Activated T-helper 1 cell treated with anti-CD3 and anti-CD28 coated beads, Interleukin-12 subunit alpha, Interleukin-12 subunit beta, Interleukin-2, Interleukin-4 antibody, amounts not matched to agents 30 ng/mL and 10 ng/mL and 1 ng/mL, durations not matched to agents 14 hours and 24 hours and 36 hours (primary cell): ENCODE measurements around the gene SYDE2. TPM values are rescaled to one million over a fixed set of nuclear protein-coding genes. Genes with fewer than 3 reads are reported as not detected.

Experiments
- DNase-seq: peaks from one replicate; pipeline ENCODE4 v3.0.0; 2021; ENCODE audit warnings: low spot score
- H3K27ac Mint-ChIP-seq: one replicate; pipeline ENCODE4 v1.8.0; 2021; ENCODE audit warnings: mild to moderate bottlenecking, mixed read lengths
- H3K27me3 Mint-ChIP-seq: one replicate; pipeline ENCODE4 v1.8.0; 2022; ENCODE audit warnings: mild to moderate bottlenecking, moderate library complexity, mixed read lengths; ENCODE audit not compliant: insufficient read depth
- H3K36me3 Mint-ChIP-seq: one replicate; pipeline ENCODE4 v1.8.0; 2021; ENCODE audit warnings: low read depth, mixed read lengths
- H3K4me1 Mint-ChIP-seq: one replicate; pipeline ENCODE4 v1.8.0; 2021; ENCODE audit warnings: low read depth, mixed read lengths
- H3K4me3 Mint-ChIP-seq: one replicate; pipeline ENCODE4 v1.8.0; 2021; ENCODE audit warnings: mild to moderate bottlenecking, moderate library complexity, mixed read lengths
- H3K9me3 Mint-ChIP-seq: one replicate; pipeline ENCODE4 v1.8.0; 2021; ENCODE audit warnings: mixed read lengths
- intact Hi-C: fragments of 100-400 bp; cut with micrococcal nuclease; formaldehyde crosslinking; loops from one replicate; pipeline ENCODE4 v1.15.1; 2024
- total RNA-seq: library from RNA; stranded (reverse); gene quantifications from 2 replicates; pipeline ENCODE4 v1.2.3, GENCODE V29; 2022

SYDE2 gene
- total RNA-seq, 1 donor from 2014 or later, result 0.83 TPM

- no peak overlapping the region for H3K4me3 Mint-ChIP-seq
- H3K27ac Mint-ChIP-seq, result no peak overlapping the region
- DNase-seq, result no peak
- H3K36me3 Mint-ChIP-seq, result peaks cover 6% of the 10 kb centered on the region
- no peaks in the 10 kb centered on the region for H3K9me3 Mint-ChIP-seq
- peaks cover 11% of the 10 kb centered on the region for H3K4me1 Mint-ChIP-seq
- intact Hi-C loops, result no loop called here
- H3K27me3 Mint-ChIP-seq, result no peaks in the 10 kb centered on the region
These were observed 19.9 kb downstream of the SYDE2 start for GRCh38 chr1:85180869-85181268.

GRCh38 chr1:85179522-85179921 lies 21.3 kb downstream of the SYDE2 start:
- Mint-ChIP-seq H3K4me1 (peaks cover 11% of the 10 kb centered on the region), H3K27ac (no peak overlapping the region), H3K36me3 (peaks cover 6% of the 10 kb centered on the region), H3K9me3 (no peaks in the 10 kb centered on the region), H3K27me3 (no peaks in the 10 kb centered on the region), H3K4me3 (no peak overlapping the region)
- intact Hi-C loops, result no loop called here
- DNase-seq, result no peak

GRCh38 chr1:85178396-85178795 lies 22.4 kb downstream of the SYDE2 start:
- Mint-ChIP-seq H3K4me1 (peaks cover 11% of the 10 kb centered on the region), H3K27me3 (no peaks in the 10 kb centered on the region), H3K9me3 (no peaks in the 10 kb centered on the region), H3K4me3 (no peak overlapping the region), H3K36me3 (peaks cover 6% of the 10 kb centered on the region), H3K27ac (no peak overlapping the region)
- DNase-seq, result no peak
- intact Hi-C loops, result no loop called here

- Mint-ChIP-seq H3K27me3 (no peaks in the 10 kb centered on the region), H3K4me1 (peaks cover 5% of the 10 kb centered on the region), H3K27ac (no peak overlapping the region), H3K9me3 (no peaks in the 10 kb centered on the region), H3K36me3 (peaks cover 6% of the 10 kb centered on the region), H3K4me3 (no peak overlapping the region)
- DNase-seq, result no peak
- intact Hi-C loops, result no loop called here
These were observed 26.3 kb downstream of the SYDE2 start for GRCh38 chr1:85174503-85174902.

- Mint-ChIP-seq H3K27ac (no peak overlapping the region), H3K27me3 (no peaks in the 10 kb centered on the region), H3K4me1 (no peaks in the 10 kb centered on the region), H3K9me3 (no peaks in the 10 kb centered on the region), H3K36me3 (peaks cover 6% of the 10 kb centered on the region), H3K4me3 (no peak overlapping the region)
- intact Hi-C loops, result no loop called here
- DNase-seq, result no peak
These were observed 28.0 kb downstream of the SYDE2 start for GRCh38 chr1:85172684-85173337.

- Mint-ChIP-seq H3K36me3 (no peaks in the 10 kb centered on the region), H3K27ac (no peak overlapping the region), H3K4me1 (no peaks in the 10 kb centered on the region)
These were observed 29.1 kb downstream of the SYDE2 start for GRCh38 chr1:85171721-85172120.

GRCh38 chr1:85168884-85169283 lies 31.9 kb downstream of the SYDE2 start:
- no peaks in the 10 kb centered on the region for H3K4me1 Mint-ChIP-seq
- H3K4me3 Mint-ChIP-seq, result no peak overlapping the region
- no peaks in the 10 kb centered on the region for H3K9me3 Mint-ChIP-seq
- H3K27ac Mint-ChIP-seq, result no peak overlapping the region
- DNase-seq, result no peak
- H3K36me3 Mint-ChIP-seq, result no peaks in the 10 kb centered on the region
- intact Hi-C loops, result no loop called here
- no peaks in the 10 kb centered on the region for H3K27me3 Mint-ChIP-seq

More at GRCh38 chr1:85171721-85172120, 29.1 kb downstream of the SYDE2 start:
- intact Hi-C loops, result no loop called here
- no peaks in the 10 kb centered on the region for H3K9me3 Mint-ChIP-seq
- H3K27me3 Mint-ChIP-seq, result no peaks in the 10 kb centered on the region
- no peak for DNase-seq
- H3K4me3 Mint-ChIP-seq, result no peak overlapping the region

GRCh38 chr1:85166351-85166750 lies 34.5 kb downstream of the SYDE2 start:
- H3K27ac Mint-ChIP-seq, result no peak overlapping the region
- H3K9me3 Mint-ChIP-seq, result no peaks in the 10 kb centered on the region
- no peaks in the 10 kb centered on the region for H3K27me3 Mint-ChIP-seq
- H3K4me3 Mint-ChIP-seq, result no peak overlapping the region
- H3K4me1 Mint-ChIP-seq, result no peaks in the 10 kb centered on the region
- DNase-seq, result no peak
- intact Hi-C loops, result no loop called here
- H3K36me3 Mint-ChIP-seq, result no peaks in the 10 kb centered on the region

- Mint-ChIP-seq H3K27ac (no peak overlapping the region), H3K9me3 (no peaks in the 10 kb centered on the region), H3K4me1 (no peaks in the 10 kb centered on the region), H3K27me3 (no peaks in the 10 kb centered on the region), H3K4me3 (no peak overlapping the region), H3K36me3 (no peaks in the 10 kb centered on the region)
- intact Hi-C loops, result no loop called here
- DNase-seq, result no peak
These were observed 41.9 kb downstream of the SYDE2 start for GRCh38 chr1:85158910-85159309.

- H3K4me3 Mint-ChIP-seq, result no peak overlapping the region
- intact Hi-C loops, result no loop called here
These were observed 43.4 kb downstream of the SYDE2 start for GRCh38 chr1:85157436-85157835.

GRCh38 chr1:85153149-85153891 lies 47.5 kb downstream of the SYDE2 start:
- H3K9me3 Mint-ChIP-seq, result no peaks in the 10 kb centered on the region
- intact Hi-C loops, result no loop called here
- DNase-seq, result no peak
- no peaks in the 10 kb centered on the region for H3K27me3 Mint-ChIP-seq
- H3K4me3 Mint-ChIP-seq, result no peak overlapping the region
- H3K4me1 Mint-ChIP-seq, result peaks cover 25% of the 10 kb centered on the region
- H3K36me3 Mint-ChIP-seq, result no peaks in the 10 kb centered on the region
- no peak overlapping the region for H3K27ac Mint-ChIP-seq

More at GRCh38 chr1:85157436-85157835, 43.4 kb downstream of the SYDE2 start:
- no peaks in the 10 kb centered on the region for H3K27me3 Mint-ChIP-seq
- no peak overlapping the region for H3K27ac Mint-ChIP-seq
- H3K36me3 Mint-ChIP-seq, result no peaks in the 10 kb centered on the region
- peaks cover 7% of the 10 kb centered on the region for H3K4me1 Mint-ChIP-seq
- no peak for DNase-seq
- no peaks in the 10 kb centered on the region for H3K9me3 Mint-ChIP-seq

- Mint-ChIP-seq H3K27ac (no peak overlapping the region), H3K36me3 (no peaks in the 10 kb centered on the region), H3K4me3 (no peak overlapping the region), H3K9me3 (no peaks in the 10 kb centered on the region), H3K27me3 (no peaks in the 10 kb centered on the region), H3K4me1 (peaks cover 31% of the 10 kb centered on the region)
- no peak for DNase-seq
- intact Hi-C loops, result no loop called here
These were observed 49.4 kb downstream of the SYDE2 start for GRCh38 chr1:85151446-85151845.

GRCh38 chr1:85149805-85150204 lies 51.0 kb downstream of the SYDE2 start:
- H3K4me1 Mint-ChIP-seq, result peaks cover 31% of the 10 kb centered on the region
- no peaks in the 10 kb centered on the region for H3K9me3 Mint-ChIP-seq
- H3K27me3 Mint-ChIP-seq, result no peaks in the 10 kb centered on the region
- intact Hi-C loops, result no loop called here
- no peak for DNase-seq
- no peak overlapping the region for H3K27ac Mint-ChIP-seq
- no peaks in the 10 kb centered on the region for H3K36me3 Mint-ChIP-seq
- H3K4me3 Mint-ChIP-seq, result no peak overlapping the region
